Muscle of back (tissue), 11 donors: ENCODE results near the gene CLEC4M. TPM values are rescaled to one million over a fixed set of nuclear protein-coding genes. Genes with fewer than 3 reads are reported as not detected.
"Not testable (repeated sequence)": the region's sequence is repeated elsewhere in the genome, so short reads cannot be mapped to it uniquely, and the experiment has no call there.

Experiments used
- DNase-seq, 3 donors: peaks; one replicate each; pipeline versions ENCODE4 v3.0.0 to v3.0.0-alpha.2; 2013
- polyA plus RNA-seq, 10 donors: library from polyadenylated mRNA; unstranded; fragments of 120-200 nt; gene quantifications; one replicate each; pipeline ENCODE4 v1.2.1, GENCODE V29; 2013; ENCODE audit not compliant: insufficient read length in 10 of 10

The CLEC4M gene
- polyA plus RNA-seq, 10 donors: 0.11 to 0.56 (median 0.26) TPM; not detected in 3

DNA sequence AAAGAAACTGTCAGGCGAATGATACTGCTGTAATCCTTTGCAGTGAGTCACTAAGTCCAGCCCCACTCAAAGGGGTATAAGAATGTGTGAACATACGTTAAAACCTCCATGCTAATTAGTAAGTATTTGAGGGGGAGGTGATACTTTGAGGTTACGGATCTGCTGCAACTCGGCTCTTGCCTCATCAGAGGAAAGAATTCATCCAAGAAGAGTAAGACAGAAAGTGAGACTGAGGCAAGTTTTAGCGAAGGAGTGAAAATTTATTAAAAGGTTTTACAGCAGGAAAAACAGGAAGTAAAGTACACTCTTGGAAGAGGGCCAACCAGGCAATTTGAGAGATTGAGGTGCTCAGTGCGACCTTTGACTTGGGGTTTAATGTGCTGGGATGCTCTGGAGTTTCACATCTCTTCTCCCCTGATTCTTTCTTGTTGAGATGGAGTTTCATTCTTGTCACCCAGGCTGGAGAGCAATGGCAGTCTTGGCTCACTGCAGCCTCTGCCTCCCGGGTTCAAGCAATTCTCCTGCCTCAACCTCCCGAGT, 9.8 kb downstream of the CLEC4M start:
- peak in 2 of 3 donors; percentile 9 to 22 for DNase-seq

DNA sequence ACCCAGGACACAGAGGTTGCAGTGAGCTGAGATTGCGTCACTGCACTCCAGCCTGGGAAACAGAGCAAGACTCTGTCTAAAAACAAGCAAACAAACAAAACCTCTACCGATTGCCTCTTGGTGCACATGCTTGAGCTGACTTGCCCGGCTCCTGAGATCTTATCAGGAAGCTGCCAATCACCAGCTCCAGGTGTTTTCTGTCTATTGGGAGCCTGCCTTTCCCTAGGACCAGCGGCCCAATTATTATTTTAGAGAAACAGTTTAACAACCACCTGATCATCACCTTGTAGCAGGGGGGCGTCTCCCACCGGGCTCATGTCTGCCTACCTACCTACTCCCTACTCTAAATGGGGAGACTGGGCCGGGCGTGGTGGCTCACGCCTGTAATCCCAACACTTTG, 10.8 kb downstream of the CLEC4M start:
- no peak for DNase-seq

DNA sequence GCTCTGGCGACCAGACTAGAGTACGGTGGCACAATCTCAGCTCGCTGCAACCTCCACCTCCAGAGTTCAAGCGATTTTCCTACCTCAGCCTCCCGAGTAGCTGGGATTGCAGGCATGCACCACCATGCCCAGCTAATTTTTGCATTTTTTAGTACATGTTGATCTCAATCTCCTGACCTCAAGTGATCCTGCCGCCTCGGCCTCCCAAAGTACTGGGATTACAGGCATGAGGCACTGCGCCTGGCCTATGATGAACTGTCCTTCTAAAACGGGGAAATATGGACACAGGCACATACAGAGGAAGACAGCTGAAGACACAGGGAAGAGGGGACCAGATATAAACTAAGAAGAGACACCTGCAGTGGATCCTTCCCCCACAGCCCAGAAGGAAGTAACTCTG, 12.7 kb downstream of the CLEC4M start:
- no peak for DNase-seq

DNA sequence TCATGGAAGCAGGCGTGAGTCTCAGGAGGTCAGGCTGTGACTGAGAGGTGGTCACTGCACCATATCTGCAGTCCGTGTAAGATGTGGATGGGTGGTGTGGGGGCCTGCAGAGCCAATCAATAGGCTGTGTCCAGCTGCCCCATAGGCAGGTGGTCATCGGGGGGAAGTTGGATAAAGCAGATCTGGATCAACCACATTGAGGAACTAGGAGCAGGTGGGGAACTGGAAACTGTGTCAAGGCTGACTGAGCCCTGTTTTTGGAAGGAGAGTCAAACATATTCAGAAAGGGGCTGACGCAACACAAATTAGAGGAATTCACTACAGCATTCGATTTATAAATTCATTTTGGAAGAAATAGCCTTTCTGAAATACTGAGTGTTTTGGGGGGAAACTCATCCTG, 15.0 kb downstream of the CLEC4M start:
- peak in 1 of 3 donors; percentile 11 for DNase-seq

DNA sequence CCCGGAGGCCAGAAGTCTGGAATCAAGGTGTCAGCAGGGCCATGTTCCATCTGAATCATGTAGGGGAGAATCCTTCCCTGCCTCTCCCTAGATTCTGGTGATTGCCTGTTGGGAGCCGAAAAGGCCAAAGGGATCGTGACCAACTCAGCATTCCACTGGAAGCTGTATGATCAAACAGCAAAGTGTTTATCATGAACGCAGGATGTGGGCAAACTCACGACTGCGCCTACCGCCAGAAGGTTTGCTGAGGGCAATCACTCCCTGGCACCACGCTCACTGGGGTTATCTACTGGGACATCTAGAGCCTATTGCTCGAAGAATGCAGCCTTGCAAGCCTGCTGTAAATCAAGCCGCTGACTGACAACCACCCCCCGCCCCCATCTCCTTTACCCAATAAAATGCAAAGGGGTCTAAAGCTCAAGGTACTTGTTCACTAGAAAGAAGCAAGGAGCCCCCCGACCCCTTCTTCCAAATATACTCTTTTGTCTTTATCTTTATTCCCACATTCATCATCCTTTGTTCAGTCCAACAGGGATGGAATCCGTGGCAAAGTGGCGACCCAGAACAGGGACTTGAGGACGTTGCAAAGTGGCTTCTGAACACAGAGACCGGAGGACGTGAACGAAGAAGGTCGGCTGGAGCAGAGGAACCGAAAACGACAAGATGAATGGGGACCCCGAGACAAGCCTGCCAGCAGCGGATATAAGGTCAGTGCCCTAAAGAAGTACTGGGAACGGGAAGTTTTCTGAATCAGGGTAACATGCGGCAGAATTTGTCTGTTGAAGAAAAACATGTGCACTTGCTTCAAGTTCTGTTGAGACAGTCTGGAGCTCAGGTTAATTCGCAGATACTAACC, 16.8 kb downstream of the CLEC4M start:
- no peak for DNase-seq

DNA sequence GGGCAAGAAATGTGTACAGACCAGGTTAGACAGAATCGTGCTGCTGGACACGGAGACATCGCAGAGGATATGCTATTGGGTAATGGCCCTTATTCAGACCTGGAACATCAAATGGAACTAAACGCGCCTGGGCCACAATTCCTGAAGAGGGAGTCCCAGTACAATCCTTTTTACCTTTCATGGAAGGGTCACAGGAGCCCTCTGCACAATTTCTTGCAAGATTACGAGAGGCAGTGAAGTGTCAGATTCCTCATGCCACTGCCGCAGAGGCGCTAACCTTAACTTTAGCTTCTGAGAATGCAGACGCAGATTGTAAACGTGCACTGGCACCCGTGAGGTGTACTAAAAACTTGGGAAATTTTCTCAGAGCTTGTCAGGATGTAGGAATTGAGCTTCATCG, 18.1 kb downstream of the CLEC4M start:
- no peak for DNase-seq

DNA sequence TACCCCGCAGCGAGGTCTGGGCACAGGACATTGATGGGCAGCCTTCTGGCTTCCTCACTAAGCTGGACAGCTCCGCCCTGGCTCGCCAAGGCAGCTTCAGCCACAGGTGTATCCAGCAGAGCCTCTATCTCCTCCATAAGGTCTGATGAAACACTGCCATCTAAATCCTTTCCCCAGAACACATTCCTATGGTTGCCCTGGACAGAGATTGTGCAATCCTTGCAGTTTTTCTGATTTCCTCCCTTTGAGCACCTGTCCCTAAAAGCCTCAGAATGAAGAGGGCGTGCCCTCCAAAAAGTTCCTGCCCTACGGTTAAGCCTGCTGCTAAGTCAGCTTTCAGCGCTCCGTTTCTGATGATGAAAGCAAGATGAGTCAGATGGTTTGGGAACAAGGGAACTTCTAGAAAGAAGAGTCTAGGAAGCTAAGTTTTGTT, 21.0 kb downstream of the CLEC4M start:
- no peak for DNase-seq

DNA sequence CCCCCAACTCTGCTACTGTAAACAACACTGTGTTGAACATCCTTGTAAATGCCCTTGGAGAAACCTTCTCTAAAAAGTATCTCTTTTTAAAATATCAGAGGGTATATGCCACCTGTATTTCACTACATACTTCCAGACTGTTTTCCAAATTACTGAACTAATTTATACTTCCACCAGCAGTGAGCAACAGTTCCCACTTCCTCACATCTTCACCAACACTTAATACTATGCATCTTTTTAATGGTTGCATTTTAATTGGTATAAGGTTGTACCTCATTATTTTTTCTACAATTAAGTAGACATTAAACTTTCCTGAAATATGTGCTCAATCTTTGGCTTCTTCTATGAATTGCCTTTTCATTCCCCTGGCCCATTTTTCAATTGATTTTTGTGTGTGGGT, 21.8 kb downstream of the CLEC4M start:
- no peak for DNase-seq

DNA sequence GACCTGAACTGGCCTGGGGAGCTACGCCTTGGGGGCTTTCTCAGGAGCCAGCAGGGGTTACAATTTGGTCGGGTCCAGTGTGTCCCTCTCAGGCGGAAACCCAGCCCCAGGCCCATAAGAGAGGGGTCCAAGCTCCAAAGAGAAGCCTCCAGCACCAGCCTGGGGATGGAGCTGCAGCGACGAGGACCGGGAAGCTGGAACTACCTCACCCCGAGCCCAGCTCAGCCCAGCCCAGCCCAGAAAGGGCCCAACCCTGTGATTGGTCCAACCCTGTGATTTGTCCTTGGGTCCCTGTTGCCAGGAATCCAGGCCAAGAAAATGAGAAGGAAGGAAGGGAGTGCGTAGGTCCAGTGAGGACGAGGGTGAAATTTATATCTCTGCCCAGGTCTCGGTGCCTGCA, 24.1 kb downstream of the CLEC4M start:
- no peak for DNase-seq

DNA sequence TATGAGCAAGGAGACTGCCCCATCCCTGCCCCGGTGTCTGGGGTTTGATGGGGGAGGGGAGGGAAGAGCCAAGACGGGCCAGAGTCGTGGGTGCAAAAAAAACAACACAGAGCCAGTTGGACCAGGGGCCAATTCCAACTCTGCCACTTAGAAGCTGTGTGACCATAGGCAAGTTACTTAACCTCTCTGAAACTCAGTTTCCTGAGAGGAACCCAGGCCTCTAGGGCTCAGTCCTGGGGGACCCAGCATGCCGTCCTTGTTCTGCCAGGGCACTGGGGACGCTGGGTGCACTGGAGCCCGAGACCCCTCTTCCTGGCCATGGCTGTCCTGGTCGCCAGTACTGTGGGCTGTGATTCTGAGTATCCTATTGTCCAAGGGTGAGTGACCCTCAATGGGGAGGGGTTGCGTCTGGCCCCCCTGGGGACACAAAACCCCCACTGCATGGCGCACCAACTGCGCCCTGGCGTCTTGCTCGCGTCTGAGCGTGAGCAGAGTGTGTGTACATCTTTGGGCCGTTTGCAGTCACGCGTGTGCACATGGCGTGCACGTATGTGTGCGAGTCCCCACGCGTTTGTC, 24.6 kb downstream of the CLEC4M start:
- DNase-seq: no peak

DNA sequence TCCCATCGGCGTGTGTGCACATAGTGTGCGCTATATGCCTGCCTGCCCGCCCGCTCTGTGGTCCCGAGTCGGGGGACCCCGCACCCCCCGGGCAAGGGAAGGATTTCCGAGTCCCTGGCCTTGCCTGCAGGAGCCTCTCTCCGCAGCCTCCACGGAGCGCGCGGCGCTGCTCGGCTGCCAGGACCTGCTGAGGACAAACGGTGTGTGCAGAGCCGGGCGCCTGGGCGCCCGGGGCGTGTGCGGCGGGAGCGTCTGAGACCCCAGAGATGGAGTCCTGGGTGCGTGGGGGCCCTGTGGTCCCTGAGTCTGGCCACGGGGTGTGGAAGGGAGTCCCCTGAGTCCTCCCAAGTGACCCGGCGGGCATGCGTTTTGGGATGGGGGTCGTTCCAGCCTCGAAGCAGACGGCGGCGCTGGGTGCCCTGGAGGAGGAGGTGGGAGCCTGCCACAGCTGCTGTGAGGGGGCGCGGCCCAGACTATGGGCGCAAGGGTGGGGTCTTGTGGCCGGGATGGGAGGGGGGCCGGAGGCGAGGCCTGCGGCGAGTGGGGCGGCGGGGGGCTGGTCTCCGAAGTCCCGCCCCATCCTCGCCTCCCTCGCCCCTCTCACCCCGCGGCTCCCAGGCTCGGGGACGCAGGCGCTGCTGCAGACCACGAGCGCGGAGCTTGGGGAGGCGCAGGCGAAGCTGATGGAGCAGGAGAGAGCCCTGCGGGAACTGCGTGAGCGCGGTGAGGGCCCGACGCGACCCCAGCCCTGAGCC, 25.3 kb downstream of the CLEC4M start:
- DNase-seq: no peak

DNA sequence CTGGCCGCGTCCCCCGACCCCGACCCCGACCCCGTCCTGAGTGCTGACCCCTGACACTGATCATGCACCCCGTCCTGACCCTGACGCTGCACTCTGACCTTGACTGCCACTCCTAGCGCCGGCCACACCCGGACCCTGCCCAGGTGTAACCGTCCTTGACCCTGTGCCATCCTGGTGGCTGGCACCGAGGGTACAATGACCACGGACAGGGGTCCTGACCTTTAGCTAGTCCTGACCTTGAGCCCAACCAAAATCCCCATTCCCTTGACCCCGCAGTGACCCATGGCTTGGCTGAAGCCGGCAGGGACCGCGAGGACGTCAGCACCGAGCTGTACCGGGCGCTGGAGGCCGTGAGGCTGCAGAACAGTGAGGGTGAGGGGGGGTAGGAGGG, 25.9 kb downstream of the CLEC4M start:
- no peak for DNase-seq

DNA sequence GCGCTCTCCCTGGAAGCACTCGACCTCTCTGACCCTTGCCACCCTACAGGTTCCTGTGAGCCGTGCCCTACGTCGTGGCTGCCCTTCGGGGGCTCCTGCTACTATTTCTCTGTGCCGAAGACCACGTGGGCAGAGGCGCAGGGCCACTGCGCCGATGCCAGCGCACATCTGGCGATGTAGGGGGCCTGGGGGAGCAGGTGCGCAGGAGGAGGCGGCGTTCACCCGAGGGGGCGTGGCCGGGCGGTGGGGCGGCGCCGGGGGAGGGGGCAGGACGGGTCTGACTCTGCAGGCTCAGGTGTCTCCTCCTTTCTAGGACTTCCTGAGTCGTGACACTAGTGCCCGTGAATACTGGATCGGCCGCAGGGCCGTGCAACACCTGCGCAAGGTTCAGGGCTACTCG, 26.4 kb downstream of the CLEC4M start:
- DNase-seq: no peak

DNA sequence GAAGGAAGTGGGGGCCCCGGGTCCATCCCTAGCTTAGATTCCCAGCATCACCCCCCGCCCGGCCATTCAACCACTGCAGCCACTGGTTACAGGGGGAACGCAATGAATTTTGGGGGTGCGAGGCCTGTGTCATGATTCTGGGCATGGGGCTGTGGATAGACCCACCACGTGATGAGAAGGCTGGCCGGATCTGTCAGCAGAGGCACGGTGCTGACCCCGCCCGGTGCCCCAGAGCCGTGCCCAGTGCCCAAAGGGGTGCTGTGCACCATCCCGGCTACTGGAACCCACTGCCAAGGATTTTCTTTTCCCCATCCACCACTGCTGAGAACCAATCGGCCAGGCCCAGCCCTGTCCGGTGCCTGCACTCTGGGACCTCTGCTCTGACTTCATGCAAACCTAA, 27.4 kb downstream of the CLEC4M start:
- no peak for DNase-seq

DNA sequence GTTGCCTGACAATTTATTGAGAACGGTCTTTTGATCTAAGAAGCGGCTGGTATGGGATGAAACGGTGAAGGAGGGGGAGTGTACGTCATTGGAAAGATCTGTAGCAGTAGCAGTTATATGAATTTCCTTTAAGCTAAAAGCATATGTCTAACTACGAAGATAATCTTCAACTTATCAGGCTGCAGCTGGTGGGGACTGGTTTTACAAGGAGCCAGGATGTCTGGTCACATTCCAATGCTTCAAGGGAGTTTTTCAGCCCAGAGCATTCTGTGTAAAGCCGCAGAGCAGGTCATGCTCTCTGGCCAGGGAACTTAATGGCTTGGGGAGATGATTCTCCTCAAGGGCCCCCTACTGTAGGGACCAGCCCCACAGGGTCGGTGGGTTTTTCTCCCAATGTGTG, 29.2 kb downstream of the CLEC4M start:
- no peak for DNase-seq

DNA sequence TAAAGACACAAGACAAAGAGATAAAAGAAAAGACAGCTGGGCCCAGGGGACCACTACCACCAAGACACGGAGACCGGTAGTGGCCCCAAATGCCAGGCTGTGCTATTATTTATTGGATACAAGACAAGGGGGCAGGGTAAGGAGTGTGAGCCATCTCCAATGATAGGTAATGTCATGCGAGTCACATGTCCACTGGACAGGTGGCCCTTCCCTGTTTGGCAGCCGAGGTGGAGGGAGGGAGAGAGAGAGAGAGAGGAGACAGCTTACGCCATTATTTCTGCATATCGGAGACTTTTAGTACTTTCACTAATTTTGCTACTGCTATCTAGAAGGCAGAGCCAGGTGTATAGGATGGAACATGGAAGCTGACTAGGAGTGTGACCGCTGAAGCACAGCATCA, 29.7 kb downstream of the CLEC4M start:
- DNase-seq: not testable (repeated sequence)

DNA sequence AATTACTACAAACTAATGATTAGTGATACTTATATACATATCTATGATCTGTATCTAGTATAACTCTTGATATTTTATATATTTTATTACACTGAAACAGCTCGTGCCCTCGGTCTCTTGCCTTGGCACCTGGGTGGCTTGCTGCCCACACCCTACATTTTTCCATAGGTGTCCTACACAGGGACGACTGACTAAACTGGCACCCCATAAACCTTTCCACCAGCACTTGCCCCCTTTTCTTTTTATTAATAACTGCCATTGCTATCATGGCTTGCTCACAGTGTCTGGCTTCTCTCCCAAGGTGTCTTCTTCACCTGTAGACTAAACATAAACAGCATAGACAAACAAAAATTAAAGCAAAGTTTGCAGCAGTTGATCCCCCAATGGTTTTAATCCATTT, 30.4 kb downstream of the CLEC4M start:
- DNase-seq: no peak

DNA sequence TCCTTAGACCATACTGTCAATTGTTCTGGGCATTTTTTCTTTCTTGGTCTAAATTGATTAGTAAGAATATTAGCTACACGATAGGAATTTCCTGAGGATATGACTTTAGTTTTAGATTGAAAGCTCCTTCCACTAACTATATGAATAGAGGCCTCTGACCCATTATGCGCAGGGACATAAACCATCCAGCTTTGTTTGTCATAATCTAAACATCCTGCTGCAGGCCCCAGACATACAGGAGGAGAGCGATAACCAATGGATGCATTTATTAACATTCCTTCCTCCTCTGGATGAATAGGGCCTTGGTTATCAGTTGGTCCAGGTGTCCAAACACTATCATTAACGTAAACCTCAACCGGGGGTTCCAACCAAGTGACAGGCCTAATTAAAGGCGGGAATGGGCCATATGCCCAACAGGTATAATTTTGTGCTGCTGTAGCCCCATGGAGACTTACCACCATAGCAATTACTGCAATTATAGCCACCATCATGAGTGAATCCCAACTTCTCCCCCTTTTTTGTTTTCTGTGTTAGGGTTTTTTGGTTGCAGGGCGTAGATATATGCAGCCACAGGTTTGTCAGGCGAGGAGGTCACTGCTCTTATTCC, 32.6 kb downstream of the CLEC4M start:
- DNase-seq: no peak

DNA sequence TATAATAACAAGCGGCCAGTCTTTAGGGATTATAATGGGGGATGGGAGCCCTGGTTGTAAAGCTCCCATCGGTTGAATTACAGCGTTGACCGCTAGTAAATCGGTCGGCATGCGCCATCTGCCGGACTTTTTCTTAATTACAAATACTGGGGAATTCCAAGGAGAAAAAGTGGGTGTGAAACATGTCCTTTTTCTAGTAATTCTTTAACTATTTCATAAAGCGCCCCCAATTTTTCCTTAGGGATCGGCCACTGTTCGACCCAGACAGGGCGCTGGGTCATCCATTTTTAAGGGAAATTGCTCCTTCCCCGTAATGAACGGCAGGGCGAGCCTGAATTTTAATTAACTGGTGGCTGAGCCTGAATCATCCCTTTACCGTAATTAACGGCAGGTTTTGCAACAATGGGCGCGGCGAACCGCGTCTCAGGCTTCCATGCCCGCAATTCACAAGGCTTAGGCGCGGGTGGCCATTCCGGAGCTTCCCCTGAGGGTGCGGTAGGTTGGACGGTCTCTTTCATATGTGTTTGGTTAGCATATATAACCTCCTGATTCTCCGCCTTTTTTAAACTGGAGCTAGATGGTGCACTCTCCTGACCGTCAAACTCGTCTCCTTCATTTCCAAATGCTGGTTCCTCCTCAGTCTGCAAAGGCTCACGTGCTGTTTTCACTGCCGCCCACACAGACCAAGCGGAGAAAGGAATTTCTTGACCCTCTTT, 36.8 kb downstream of the CLEC4M start:
- DNase-seq: peak; percentile 55 to 75 (median 67)

DNA sequence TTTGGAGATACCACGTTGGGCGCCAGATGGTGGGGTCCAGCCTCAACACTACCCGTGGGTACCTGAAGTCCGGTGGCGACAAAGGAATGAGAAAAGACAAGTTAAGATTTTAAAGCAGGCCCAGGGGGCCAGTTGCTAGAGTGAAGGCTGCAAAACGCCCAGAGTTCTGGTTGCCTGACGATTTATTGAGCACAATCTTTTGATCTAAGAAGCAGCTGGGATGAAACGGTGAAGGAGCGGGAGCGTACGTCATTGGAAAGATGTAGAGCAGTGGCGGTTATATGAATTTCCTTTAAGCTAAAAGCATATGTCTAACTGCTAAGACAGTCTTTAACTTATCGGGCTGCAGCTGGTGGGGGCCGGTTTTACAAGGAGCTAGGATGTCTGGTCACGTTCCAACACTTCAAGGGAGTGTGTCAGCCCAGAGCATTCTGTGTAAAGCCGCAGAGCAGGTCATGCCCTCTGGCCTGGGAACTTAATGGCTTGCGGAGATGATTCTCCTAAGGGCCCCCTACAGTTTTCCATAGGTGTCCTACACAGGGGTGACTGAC, 38.1 kb downstream of the CLEC4M start:
- no peak for DNase-seq

DNA sequence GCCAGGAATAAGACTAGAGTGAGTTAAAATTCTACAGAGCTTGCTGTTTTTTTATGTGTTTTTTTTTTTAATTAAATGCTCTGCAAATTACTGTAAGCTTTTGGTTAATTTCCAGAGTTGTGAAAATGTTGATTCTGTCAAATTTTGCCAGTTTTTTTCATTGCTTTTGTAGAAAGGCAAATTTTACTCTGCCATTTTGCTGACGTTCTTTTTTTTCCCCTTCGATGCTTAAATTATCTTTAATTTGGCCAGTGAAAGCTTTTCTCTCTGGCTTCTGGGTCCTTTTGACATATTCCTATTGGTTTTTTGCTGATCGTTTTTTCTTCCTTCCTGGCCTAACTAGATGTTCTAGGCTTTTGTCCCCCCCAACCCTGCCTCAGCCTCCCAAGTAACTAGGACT, 43.2 kb downstream of the CLEC4M start:
- DNase-seq: no peak
